ENCODE measurements around the gene BRWD1. TPM values are rescaled to one million over a fixed set of nuclear protein-coding genes. Genes with fewer than 3 reads are reported as not detected.

Gene BRWD1
- polyA plus RNA-seq, 1 donor (not counting 4 experiments of a cell fraction or from before 2014, with no cell fraction given): 15.1 TPM

GRCh38 chr21:39263372-39263771 is 50.1 kb downstream of the BRWD1 start:
- H3K9me1 ChIP-seq (ENCODE audit: control insufficient read depth, extremely low read depth, insufficient read depth, low read length): no peaks in the 10 kb centered on the region
- no peak overlapping the region for H3K9ac ChIP-seq (ENCODE audit: control insufficient read depth, extremely low read depth, insufficient read depth, low read length)
- H3K36me3 ChIP-seq (ENCODE audit: control insufficient read depth in 2 of 2, extremely low read depth in 1 of 2, insufficient read depth in 2 of 2, low read length in 2 of 2): peaks cover 15 to 19% of the 10 kb centered on the region in 2 experiments
- H3K79me2 ChIP-seq (ENCODE audit: control insufficient read depth, insufficient read depth, low read length): peaks cover 1% of the 10 kb centered on the region
- TF ChIP-seq CTCF (optimal IDR thresholded peaks at IDR 0.05 in 1 of 3, IDR thresholded peaks at IDR 0.05 in 1 of 3, conservative IDR thresholded peaks at IDR 0.05 in 1 of 3; ENCODE audit: extremely low read depth in 1 of 3, insufficient read depth in 2 of 3, low read length in 3 of 3) (no peak), EZH2 (IDR thresholded peaks at IDR 0.05; ENCODE audit: low read length) (no peak)
- no peak for DNase-seq (ENCODE audit: low read depth, low spot score)
- no peak overlapping the region for H3K4me3 ChIP-seq (ENCODE audit: control insufficient read depth in 2 of 3, extremely low read depth in 1 of 3, insufficient read depth in 2 of 3, low read depth in 1 of 3, low read length in 3 of 3)
- no peaks in the 10 kb centered on the region for H3K9me3 ChIP-seq (ENCODE audit: control insufficient read depth, low read depth, low read length)
- dilution Hi-C loops (cut with MboI; ENCODE audit: extremely low pct_ligation_motif_present, low sequenced_read_pairs): no loop called here
- no peaks in the 10 kb centered on the region for H4K20me1 ChIP-seq (ENCODE audit: control insufficient read depth, extremely low read depth, insufficient read depth, low read length)
- H3K4me1 ChIP-seq (ENCODE audit: control insufficient read depth, extremely low read depth, insufficient read depth, low read length): no peaks in the 10 kb centered on the region
- peak overlapping the region; percentile 75 for H3K27ac ChIP-seq (ENCODE audit: control insufficient read depth, insufficient read depth, low read length)
- FAIRE-seq: no peak
- H2AFZ ChIP-seq (ENCODE audit: control insufficient read depth, low read length): no peak overlapping the region
- no peak overlapping the region for H3K4me2 ChIP-seq (ENCODE audit: control insufficient read depth, extremely low read depth, insufficient read depth, low read depth, low read length)
- no peaks in the 10 kb centered on the region for H3K27me3 ChIP-seq (ENCODE audit: control insufficient read depth, extremely low read depth, insufficient read depth, low read length)

GRCh38 chr21:39258207-39258606 is 55.2 kb downstream of the BRWD1 start:
- Histone ChIP-seq H3K9me3 (ENCODE audit: control insufficient read depth, low read depth, low read length) (no peaks in the 10 kb centered on the region), H3K79me2 (ENCODE audit: control insufficient read depth, insufficient read depth, low read length) (peaks cover 1% of the 10 kb centered on the region), H3K27ac (ENCODE audit: control insufficient read depth, insufficient read depth, low read length) (no peak overlapping the region), H3K4me2 (ENCODE audit: control insufficient read depth, extremely low read depth, insufficient read depth, low read depth, low read length) (no peak overlapping the region), H4K20me1 (ENCODE audit: control insufficient read depth, extremely low read depth, insufficient read depth, low read length) (no peaks in the 10 kb centered on the region), H3K27me3 (ENCODE audit: control insufficient read depth, extremely low read depth, insufficient read depth, low read length) (no peaks in the 10 kb centered on the region), H3K36me3 (ENCODE audit: control insufficient read depth in 2 of 2, extremely low read depth in 1 of 2, insufficient read depth in 2 of 2, low read length in 2 of 2) (peaks cover 2 to 10% of the 10 kb centered on the region in 2 experiments), H3K9me1 (ENCODE audit: control insufficient read depth, extremely low read depth, insufficient read depth, low read length) (no peaks in the 10 kb centered on the region), H3K9ac (ENCODE audit: control insufficient read depth, extremely low read depth, insufficient read depth, low read length) (no peak overlapping the region), H2AFZ (ENCODE audit: control insufficient read depth, low read length) (no peak overlapping the region), H3K4me3 (ENCODE audit: control insufficient read depth in 2 of 3, extremely low read depth in 1 of 3, insufficient read depth in 2 of 3, low read depth in 1 of 3, low read length in 3 of 3) (no peak overlapping the region), H3K4me1 (ENCODE audit: control insufficient read depth, extremely low read depth, insufficient read depth, low read length) (no peaks in the 10 kb centered on the region)
- DNase-seq (ENCODE audit: low read depth, low spot score) (no peak), FAIRE-seq (no peak)
- no peak for TF ChIP-seq CTCF (optimal IDR thresholded peaks at IDR 0.05 in 1 of 3, IDR thresholded peaks at IDR 0.05 in 1 of 3, conservative IDR thresholded peaks at IDR 0.05 in 1 of 3; ENCODE audit: extremely low read depth in 1 of 3, insufficient read depth in 2 of 3, low read length in 3 of 3)
- no peak for TF ChIP-seq EZH2 (IDR thresholded peaks at IDR 0.05; ENCODE audit: low read length)
- dilution Hi-C loops (cut with MboI; ENCODE audit: extremely low pct_ligation_motif_present, low sequenced_read_pairs): no loop called here

All from keratinocyte (primary cell).